Measurements from ENCODE around the gene CLIP3. TPM values are rescaled to one million over a fixed set of nuclear protein-coding genes. Genes with fewer than 3 reads are reported as not detected.

The CLIP3 gene
- total and polyA plus RNA-seq, 2 of the 13 experiments (the other 11 are each of a cell fraction or from before 2014, with no cell fraction given): 0.15 to 1.2 TPM

DNA sequence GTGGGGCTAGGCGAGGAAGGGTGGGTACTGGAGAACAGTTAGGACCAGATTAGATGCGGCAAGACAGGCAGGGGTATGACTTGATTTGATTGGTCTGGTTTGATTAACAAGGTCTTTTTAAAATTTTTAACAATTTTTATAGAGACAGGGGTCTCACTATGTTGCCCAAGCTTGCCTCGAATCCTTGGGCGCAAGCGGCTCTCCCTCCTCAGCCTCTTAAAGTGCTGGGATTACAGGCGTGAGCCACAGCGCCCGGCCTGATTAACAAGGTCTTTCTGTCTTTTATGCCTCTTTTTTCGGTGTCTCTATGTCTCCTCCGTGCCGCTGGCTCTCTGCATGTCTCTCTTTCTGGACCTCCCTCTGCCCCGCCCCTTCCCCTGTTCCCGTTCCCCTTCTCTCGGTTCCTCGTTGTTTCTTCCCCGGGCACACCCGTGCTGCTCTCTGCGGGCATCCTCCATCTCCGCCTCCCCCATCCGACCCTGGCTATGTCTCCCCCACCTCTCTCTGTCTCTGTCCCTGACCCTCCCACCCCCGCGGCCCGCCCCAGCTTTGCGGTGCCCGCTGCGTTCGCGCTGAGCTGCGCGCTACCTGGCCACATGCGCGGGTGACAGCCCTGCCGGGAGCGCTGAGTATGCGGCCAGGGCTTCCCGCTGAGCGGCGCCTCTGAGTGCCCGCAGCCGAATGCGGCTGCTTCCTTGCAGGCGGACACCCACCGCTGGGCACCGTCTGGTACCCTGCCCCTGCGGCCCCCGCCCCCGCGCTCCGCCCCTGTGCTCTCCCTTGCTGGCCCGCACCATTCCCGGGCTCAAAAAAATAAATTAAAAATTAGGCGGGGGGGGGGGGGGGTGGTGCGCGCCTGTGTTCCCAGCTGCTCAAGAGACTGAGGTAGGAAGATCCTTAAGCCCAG is 45.8 kb downstream of the CLIP3 start:
- H3K9me3 ChIP-seq (ENCODE audit: low read length): no peaks in the 10 kb centered on the region
- no peaks in the 10 kb centered on the region for H3K79me2 ChIP-seq (ENCODE audit: insufficient read depth, low read length)
- WGBS (ENCODE audit: low lambda C conversion rate): 11% methylated on average over 38 of the region's 54 CpGs
- H3K9ac ChIP-seq (ENCODE audit: insufficient read depth, low read depth, low read length): no peak overlapping the region
- peak overlapping the region; percentile 57 for H3K4me2 ChIP-seq (ENCODE audit: low read depth, low read length)
- H3K27me3 ChIP-seq (ENCODE audit: control insufficient read depth in 1 of 2, insufficient read depth in 2 of 2, low read length in 2 of 2): peaks cover 0 to 35% of the 10 kb centered on the region in 2 experiments; a peak in 4 of 5 replicates
- peaks cover 18% of the 10 kb centered on the region for H3K4me1 ChIP-seq (ENCODE audit: insufficient read depth, low read length)
- peak; percentile 81 for ATAC-seq
- CTCF ChIA-PET (ENCODE audit: low intra/inter-chr PET ratio, low total read pairs): no interaction called here
- H4K20me1 ChIP-seq (ENCODE audit: insufficient read depth, low read length): no peaks in the 10 kb centered on the region
- in situ Hi-C loops (cut with HindIII; ENCODE audit: extremely low pct_ligation_motif_present, low pct_unique_long_range_greater_than_20kb): no loop called here
- intact Hi-C loops (cut with micrococcal nuclease; ENCODE audit: unreplicated experiment): no loop called here
- no peak overlapping the region for H2AFZ ChIP-seq (ENCODE audit: low read length)
- no peak for FAIRE-seq
- POLR2A ChIA-PET: no interaction called here
- H3K4me3 ChIP-seq (replicated peaks in 1 of 3; ENCODE audit: insufficient read depth in 1 of 3, low read depth in 2 of 3, low read length in 3 of 3): peak overlapping the region; percentile 35 to 62 (median 47); a peak in 5 of 6 replicates
- no peak for DNase-seq (ENCODE audit: low spot score)
- no peaks in the 10 kb centered on the region for H3K36me3 ChIP-seq (replicated peaks in 1 of 2; ENCODE audit: control insufficient read depth in 1 of 2, insufficient read depth in 2 of 2, low read length in 2 of 2)
- no TSS peak for BruUV-seq (replicated peaks)
- no peak overlapping the region for H3K27ac ChIP-seq (ENCODE audit: extremely low read length, insufficient read depth, low read length)
- TF ChIP-seq, protein P1, sequence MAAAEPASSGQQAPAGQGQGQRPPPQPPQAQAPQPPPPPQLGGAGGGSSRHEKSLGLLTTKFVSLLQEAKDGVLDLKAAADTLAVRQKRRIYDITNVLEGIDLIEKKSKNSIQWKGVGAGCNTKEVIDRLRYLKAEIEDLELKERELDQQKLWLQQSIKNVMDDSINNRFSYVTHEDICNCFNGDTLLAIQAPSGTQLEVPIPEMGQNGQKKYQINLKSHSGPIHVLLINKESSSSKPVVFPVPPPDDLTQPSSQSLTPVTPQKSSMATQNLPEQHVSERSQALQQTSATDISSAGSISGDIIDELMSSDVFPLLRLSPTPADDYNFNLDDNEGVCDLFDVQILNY (CRISPR knock-in tag; conservative IDR thresholded peaks at IDR 0.05): no peak
- peak; percentile 44 for TF ChIP-seq HNRNPLL (IDR thresholded peaks at IDR 0.05; ENCODE audit: low read depth, low read length, poor library complexity, severe bottlenecking)
- no peak for TF ChIP-seq CCDC6 (CRISPR knock-in tag; IDR thresholded peaks at IDR 0.05)
- no peak for TF ChIP-seq KLF16 (CRISPR knock-in tag; IDR thresholded peaks at IDR 0.05)
- no peak for TF ChIP-seq MTA1 (CRISPR knock-in tag; IDR thresholded peaks at IDR 0.05; ENCODE audit: borderline replicate concordance)
- TF ChIP-seq RCOR2 (CRISPR knock-in tag; IDR thresholded peaks at IDR 0.05): no peak
- TF ChIP-seq SRY (CRISPR knock-in tag; IDR thresholded peaks at IDR 0.05): no peak
- no peak for TF ChIP-seq HES4 (CRISPR knock-in tag; IDR thresholded peaks at IDR 0.05; ENCODE audit: borderline replicate concordance)
- TF ChIP-seq, protein P2, sequence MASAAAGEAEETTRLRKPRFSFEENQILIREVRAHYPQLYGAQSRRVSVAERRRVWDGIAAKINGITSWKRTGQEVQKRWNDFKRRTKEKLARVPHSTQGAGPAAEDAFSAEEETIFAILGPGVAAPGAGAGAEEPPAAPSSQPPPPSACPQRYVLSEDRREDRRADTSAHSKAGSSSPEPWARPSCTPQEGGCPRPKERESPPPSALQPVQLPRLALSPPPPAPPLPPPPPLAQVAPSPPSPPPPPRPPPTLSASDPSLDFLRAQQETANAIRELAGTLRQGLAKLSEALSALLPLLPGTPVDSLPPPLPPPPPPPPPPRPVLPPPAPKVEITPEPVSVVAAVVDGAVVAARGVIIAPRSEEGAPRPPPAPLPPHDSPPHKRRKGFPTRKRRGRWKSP (CRISPR knock-in tag; IDR thresholded peaks at IDR 0.05): peak; percentile 75; the same call in 1 of the 2 replicates
- TF ChIP-seq, protein P3, sequence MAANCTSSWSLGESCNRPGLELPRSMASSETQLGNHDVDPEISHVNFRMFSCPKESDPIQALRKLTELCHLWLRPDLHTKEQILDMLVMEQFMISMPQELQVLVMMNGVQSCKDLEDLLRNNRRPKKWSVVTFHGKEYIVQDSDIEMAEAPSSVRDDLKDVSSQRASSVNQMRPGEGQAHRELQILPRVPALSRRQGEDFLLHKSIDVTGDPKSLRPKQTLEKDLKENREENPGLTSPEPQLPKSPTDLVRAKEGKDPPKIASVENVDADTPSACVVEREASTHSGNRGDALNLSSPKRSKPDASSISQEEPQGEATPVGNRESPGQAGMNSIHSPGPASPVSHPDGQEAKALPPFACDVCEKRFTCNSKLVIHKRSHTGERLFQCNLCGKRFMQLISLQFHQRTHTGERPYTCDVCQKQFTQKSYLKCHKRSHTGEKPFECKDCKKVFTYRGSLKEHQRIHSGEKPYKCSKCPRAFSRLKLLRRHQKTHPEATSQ (CRISPR knock-in tag; IDR thresholded peaks at IDR 0.05; ENCODE audit: borderline replicate concordance): no peak
- no peak for TF ChIP-seq HOXA7 (CRISPR knock-in tag; IDR thresholded peaks at IDR 0.05)
- TF ChIP-seq, protein P4, sequence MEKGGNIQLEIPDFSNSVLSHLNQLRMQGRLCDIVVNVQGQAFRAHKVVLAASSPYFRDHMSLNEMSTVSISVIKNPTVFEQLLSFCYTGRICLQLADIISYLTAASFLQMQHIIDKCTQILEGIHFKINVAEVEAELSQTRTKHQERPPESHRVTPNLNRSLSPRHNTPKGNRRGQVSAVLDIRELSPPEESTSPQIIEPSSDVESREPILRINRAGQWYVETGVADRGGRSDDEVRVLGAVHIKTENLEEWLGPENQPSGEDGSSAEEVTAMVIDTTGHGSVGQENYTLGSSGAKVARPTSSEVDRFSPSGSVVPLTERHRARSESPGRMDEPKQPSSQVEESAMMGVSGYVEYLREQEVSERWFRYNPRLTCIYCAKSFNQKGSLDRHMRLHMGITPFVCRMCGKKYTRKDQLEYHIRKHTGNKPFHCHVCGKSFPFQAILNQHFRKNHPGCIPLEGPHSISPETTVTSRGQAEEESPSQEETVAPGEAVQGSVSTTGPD (CRISPR knock-in tag; IDR thresholded peaks at IDR 0.05): no peak
- TF ChIP-seq, protein P5, sequence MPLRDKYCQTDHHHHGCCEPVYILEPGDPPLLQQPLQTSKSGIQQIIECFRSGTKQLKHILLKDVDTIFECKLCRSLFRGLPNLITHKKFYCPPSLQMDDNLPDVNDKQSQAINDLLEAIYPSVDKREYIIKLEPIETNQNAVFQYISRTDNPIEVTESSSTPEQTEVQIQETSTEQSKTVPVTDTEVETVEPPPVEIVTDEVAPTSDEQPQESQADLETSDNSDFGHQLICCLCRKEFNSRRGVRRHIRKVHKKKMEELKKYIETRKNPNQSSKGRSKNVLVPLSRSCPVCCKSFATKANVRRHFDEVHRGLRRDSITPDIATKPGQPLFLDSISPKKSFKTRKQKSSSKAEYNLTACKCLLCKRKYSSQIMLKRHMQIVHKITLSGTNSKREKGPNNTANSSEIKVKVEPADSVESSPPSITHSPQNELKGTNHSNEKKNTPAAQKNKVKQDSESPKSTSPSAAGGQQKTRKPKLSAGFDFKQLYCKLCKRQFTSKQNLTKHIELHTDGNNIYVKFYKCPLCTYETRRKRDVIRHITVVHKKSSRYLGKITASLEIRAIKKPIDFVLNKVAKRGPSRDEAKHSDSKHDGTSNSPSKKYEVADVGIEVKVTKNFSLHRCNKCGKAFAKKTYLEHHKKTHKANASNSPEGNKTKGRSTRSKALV (CRISPR knock-in tag; IDR thresholded peaks at IDR 0.05): peak; percentile 48; the same call in 1 of the 2 replicates
- TF ChIP-seq, protein P6, sequence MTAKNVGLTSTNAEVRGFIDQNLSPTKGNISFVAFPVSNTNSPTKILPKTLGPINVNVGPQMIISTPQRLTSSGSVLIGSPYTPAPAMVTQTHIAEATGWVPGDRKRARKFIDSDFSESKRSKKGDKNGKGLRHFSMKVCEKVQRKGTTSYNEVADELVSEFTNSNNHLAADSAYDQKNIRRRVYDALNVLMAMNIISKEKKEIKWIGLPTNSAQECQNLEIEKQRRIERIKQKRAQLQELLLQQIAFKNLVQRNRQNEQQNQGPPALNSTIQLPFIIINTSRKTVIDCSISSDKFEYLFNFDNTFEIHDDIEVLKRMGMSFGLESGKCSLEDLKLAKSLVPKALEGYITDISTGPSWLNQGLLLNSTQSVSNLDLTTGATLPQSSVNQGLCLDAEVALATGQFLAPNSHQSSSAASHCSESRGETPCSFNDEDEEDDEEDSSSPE (CRISPR knock-in tag; IDR thresholded peaks at IDR 0.05): no peak

Data from HepG2 (cell line).